Left lobe of liver (tissue), 2 donors: Measurements from ENCODE around the gene CDC37L1. TPM values are rescaled to one million over a fixed set of nuclear protein-coding genes. Genes with fewer than 3 reads are reported as not detected.
A peak's percentile ranks its signal among the peaks of the same experiment; 100 is the strongest.

Source experiments
- ATAC-seq: fragments of 200-7000 bp; cut with Tn5 transposase; one replicate; pipeline ENCODE4 v1.9.1; 2020; ENCODE audit warnings: mild to moderate bottlenecking, moderate library complexity
- DNase-seq: peaks from one replicate; pipeline ENCODE4 v3.0.0-alpha.2; 2020; ENCODE audit warnings: low spot score
- total RNA-seq: library from RNA; stranded (reverse); gene quantifications from one replicate; pipeline ENCODE4 v1.2.1, GENCODE V29; 2021
- donor health status: DM: no; HTN: no; CAD: no; lungs with moderate emphysema.
- donor health status: DM: no; HTN: yes; CAD: no.

Gene CDC37L1
- total RNA-seq, 1 donor from 2014 or later, result 20.6 TPM

GRCh38 chr9:4667681-4668080 lies 11.7 kb upstream of the CDC37L1 start:
- DNase-seq (no peak), ATAC-seq (no peak)

DNA sequence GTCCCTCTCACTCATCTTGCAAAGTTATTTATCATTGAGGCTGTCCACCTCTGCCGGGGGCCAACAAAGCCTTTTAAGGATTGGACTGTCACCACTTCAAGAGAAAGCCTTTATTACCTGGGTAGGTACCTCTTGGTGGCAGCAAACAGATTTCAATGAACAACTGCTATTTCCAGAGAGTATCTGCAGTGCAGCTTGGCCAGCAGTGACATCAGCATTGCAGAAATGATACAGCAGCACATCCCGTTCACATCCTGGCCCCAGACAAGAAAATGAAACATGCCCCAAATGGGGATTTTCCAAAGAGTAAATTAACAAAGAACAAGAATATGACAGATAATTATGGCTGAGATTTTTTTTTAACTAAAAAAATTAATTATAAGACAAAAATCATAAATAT lies 10.8 kb upstream of the CDC37L1 start:
- no peak for ATAC-seq
- DNase-seq, result no peak

GRCh38 chr9:4669890-4670289 lies 9.5 kb upstream of the CDC37L1 start:
- ATAC-seq, result no peak
- DNase-seq, result no peak

DNA sequence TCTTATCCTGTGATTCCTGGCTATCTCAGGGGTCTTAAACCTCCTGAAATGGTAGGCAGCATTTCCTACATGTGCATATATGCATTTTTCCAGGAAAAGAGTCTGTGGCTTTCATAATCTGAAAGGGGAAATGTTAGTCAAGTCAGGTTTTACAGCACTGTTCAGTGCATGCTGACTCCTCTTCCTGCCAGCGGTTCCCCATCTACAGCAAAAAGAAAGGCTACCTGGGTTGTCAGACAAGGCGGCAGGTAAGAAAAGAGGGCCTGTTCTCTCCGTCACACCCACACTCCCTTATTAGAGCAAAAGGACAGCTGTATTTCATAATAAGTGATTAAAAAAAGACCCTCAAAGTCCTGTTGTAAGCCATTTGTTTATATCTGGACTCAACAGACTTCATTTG lies 8.8 kb upstream of the CDC37L1 start:
- ATAC-seq (no peak), DNase-seq (no peak)

- no peak for ATAC-seq
- no peak for DNase-seq
Observed at GRCh38 chr9:4671737-4672136, 7.6 kb upstream of the CDC37L1 start.

GRCh38 chr9:4674783-4675182 lies 4.6 kb upstream of the CDC37L1 start:
- no peak for DNase-seq

GRCh38 chr9:4677392-4677791 lies 2.0 kb upstream of the CDC37L1 start:
- no peak for ATAC-seq
- no peak for DNase-seq

More at GRCh38 chr9:4674783-4675182, 4.6 kb upstream of the CDC37L1 start:
- ATAC-seq, result peak; percentile 17

GRCh38 chr9:4678679-4679267 lies 596 bp upstream of the CDC37L1 start:
- peak; percentile 15 for ATAC-seq
- DNase-seq, result no peak

DNA sequence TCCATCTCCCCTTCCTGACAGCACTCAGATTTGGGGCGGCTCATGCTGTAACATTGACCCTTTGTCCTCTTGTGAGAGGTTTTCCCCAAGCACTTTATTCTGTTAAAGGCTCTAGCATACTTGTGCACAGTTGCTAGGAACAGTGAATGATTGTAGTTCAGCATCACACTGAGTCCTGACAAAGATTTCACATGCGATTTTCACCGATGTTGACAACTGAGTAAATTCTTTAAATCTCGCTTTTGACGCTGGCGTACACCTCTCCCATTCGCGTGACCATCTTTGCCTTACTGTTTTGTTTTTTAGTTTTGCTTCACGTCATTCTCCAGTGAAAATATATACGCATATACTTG lies 780 bp downstream of the CDC37L1 start:
- peak; percentile 37 for ATAC-seq
- no peak for DNase-seq

DNA sequence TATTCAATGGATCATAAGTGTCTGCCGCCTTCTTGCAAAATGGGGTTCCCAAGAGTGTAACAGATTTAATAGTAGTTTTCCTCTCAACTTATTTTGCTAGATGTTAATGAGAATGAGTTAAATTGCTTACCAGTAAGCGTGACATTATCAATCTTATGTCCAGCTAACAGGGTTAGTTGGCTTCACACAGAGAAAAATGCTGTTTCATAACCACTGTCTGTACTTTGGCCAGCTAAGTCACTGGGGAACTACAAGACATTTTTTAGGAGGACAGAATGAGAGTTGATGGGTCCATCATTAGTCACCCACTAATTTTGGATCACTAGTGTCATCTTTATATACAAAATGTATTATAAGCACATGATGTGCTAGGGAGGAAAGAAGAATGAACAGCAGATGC lies 1.4 kb downstream of the CDC37L1 start:
- DNase-seq (no peak), ATAC-seq (peak; percentile 37)

DNA sequence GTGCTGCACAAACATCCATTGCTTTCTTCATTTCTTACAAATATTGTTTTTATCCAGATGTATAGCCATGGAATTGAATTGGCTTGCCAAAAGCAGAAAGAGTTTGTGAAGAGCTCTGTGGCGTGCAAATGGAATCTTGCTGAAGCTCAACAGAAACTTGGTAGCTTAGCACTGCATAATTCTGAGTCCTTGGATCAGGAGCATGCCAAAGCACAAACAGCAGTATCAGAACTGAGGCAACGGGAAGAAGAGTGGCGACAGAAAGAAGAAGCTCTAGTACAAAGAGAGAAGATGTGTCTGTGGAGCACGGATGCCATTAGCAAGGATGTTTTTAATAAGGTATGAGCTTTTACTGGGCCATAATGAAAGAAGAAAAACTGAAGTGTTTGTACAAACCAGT lies 5.5 kb downstream of the CDC37L1 start:
- DNase-seq, result no peak
- no peak for ATAC-seq

DNA sequence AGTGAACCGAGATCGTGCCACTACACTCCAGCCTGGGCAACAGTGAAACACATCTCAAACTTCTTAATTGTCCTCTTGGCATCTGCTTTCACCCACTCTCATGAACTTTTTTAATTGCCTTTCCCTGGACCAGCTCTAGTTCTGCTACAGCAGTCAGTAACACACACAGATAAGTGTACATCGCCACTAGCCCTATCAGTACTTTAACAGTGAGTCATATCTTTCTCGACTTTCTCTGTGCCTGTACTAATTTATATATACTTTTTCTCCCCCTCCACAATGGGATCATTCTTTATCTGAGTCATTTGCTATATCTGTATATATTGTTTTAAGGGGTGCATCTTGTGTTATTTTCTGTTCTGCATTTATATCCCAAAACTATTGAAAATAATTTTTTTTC lies 6.7 kb downstream of the CDC37L1 start:
- DNase-seq, result no peak
- ATAC-seq, result peak; percentile 24

DNA sequence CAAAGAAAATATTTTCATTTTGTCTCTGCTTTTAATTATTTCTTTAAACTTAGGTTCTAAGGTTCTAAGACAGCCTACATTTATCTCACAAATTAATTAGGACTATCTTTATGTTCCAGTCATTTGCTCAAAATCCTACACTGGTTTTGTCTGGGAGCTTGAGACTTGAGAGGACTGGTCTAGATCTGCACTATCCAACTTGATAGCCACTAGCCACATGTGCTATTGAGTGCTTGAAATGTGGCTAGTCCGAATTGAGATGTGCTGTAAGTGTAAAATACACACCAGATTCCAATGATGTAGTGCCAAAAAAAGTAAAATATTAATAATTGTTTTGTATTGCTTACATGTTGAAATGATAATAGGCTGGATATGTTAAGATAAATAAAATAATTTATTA lies 7.2 kb downstream of the CDC37L1 start:
- ATAC-seq (no peak), DNase-seq (no peak)

- no peak for ATAC-seq
- DNase-seq, result no peak
Observed at GRCh38 chr9:4689021-4689420, 9.7 kb downstream of the CDC37L1 start.

GRCh38 chr9:4689687-4690104 lies 10.3 kb downstream of the CDC37L1 start:
- DNase-seq (no peak), ATAC-seq (no peak)

DNA sequence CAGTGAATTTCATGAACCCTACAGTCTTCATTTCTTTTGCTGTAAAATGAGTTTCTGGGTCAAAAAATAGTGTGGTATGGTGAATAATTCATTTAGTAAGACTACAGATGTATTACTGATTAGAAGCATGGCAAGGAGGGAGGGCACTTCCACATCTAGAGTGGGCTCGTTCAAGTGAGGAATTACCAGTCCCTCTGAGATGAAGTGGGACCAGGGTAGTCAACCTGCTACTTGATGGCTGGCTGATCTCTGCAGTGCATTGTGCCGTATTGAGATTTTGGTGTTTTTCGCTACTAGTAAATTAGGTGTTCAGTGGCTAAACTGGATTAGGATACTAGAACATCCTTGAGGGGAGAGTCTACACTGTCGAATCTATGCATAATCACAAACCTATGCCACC lies 10.8 kb downstream of the CDC37L1 start:
- DNase-seq, result no peak
- no peak for ATAC-seq

GRCh38 chr9:4691795-4692194 lies 12.4 kb downstream of the CDC37L1 start:
- ATAC-seq (no peak), DNase-seq (no peak)

DNA sequence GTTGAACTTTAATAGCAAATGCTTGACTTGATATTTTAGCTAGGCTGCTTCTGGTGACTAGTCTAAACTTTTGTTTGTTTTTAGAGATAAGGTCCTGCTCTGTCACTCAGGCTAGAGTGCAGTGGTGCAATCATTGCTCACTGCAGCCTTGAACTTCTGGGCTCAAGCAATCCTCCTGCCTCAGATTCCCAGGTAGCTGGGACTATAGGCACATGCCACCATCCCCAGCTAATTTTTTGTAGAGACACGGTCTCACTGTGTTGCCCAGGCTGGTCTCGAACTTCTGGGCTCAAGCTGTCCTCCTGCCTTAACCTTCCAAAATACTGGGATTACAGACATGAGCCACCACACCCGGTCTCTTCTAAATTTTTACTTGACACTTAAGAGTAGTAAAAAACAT lies 20.7 kb downstream of the CDC37L1 start:
- DNase-seq, result peak; percentile 75
- peak; percentile 91 for ATAC-seq

DNA sequence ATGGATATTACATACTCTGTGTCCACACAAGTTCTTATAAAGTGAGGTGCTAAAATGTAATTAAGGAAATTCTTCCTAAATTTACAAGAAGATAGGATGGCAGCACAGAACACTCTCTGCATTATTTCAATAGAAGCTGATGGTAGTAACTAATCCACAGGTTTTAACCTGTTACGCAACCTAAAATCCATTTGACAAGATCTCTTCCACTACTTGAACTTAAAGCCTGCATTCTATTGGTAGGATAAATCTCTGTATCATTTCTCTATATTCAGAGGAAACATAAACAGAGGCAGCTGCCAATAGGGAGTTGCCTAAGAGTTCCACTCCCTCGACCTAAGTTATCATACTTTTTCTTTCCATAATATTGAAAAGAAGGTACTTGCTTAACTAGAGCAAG lies 21.6 kb downstream of the CDC37L1 start:
- DNase-seq (no peak), ATAC-seq (no peak)

GRCh38 chr9:4701526-4701925 lies 22.2 kb downstream of the CDC37L1 start:
- no peak for ATAC-seq
- no peak for DNase-seq

DNA sequence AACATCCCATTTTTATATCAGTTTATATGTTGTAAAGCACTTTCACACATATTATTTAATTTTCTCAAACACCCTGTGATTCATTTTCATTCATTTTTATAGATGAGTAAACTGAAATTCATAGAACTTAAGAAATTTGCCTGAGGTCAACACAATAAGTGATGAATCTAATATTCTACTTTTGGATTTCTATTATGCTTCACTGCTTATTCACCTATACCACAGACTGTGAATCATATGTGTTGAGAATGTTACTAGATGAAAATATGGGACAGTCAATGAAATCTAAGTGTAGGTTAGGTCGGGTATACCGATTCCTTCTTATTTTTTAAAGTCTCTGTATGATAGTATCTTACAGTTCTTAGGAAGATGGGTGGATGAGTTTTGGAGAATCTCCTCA lies 24.8 kb downstream of the CDC37L1 start:
- ATAC-seq, result no peak
- no peak for DNase-seq

DNA sequence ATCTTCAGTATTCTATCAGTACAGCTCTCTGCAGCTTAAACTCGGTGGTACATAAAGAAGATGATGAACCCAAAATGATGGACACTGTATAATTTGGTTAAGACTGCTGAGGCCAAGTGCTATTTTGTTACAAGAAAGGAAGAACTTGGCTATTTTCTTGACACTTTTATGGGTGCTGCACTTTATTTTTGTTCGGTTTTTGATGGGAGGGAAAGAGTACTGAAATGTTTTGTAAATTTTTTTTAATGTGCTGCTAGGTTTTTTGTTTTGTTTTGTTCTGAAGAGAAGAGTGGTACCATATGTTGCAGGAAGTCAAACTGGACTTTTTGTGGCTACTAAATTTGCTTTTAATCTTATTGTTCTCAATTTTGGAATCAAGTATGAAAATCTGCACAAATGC lies 26.7 kb downstream of the CDC37L1 start:
- DNase-seq (no peak), ATAC-seq (no peak)

GRCh38 chr9:4706971-4707622 lies 27.7 kb downstream of the CDC37L1 start:
- ATAC-seq (no peak), DNase-seq (no peak)
